Kasumi-1 (cell line): ENCODE measurements around the gene IQCH.
"Not testable (repeated sequence)": the region's sequence is repeated elsewhere in the genome, so short reads cannot be mapped to it uniquely, and the experiment has no call there.

Experiments used
- DNase-seq, 2 experiments: peaks; one replicate each; lab custom pipeline; 2025; lab: John Stamatoyannopoulos, UW

The IQCH gene

GRCh38 chr15:67358812-67359211 is 104.2 kb downstream of the IQCH start:
- no peak for DNase-seq

GRCh38 chr15:67359431-67360079 is 105.0 kb downstream of the IQCH start:
- DNase-seq: no peak

- DNase-seq: no peak
Observed at GRCh38 chr15:67361100-67361499, 106.5 kb downstream of the IQCH start.

- DNase-seq: not testable (repeated sequence)
Observed at GRCh38 chr15:67363712-67364111, 109.1 kb downstream of the IQCH start.

GRCh38 chr15:67365994-67366393 is 111.4 kb downstream of the IQCH start:
- no peak for DNase-seq

- DNase-seq: no peak
Observed at GRCh38 chr15:67366904-67367303, 112.3 kb downstream of the IQCH start.

GRCh38 chr15:67369359-67369998 is 114.9 kb downstream of the IQCH start:
- DNase-seq: no peak

GRCh38 chr15:67370206-67370954 is 115.8 kb downstream of the IQCH start:
- no peak for DNase-seq

- DNase-seq: no peak
Observed at GRCh38 chr15:67372543-67372942, 118.0 kb downstream of the IQCH start.

GRCh38 chr15:67372986-67373675 is 118.5 kb downstream of the IQCH start:
- DNase-seq: no peak

GRCh38 chr15:67373971-67374370 is 119.4 kb downstream of the IQCH start:
- DNase-seq: no peak

- no peak for DNase-seq
Observed at GRCh38 chr15:67379530-67379929, 124.9 kb downstream of the IQCH start.

GRCh38 chr15:67380921-67381320 is 126.3 kb downstream of the IQCH start:
- DNase-seq: no peak

- no peak for DNase-seq
Observed at GRCh38 chr15:67381416-67382045, 126.9 kb downstream of the IQCH start.

GRCh38 chr15:67382723-67383122 is 128.1 kb downstream of the IQCH start:
- no peak for DNase-seq

GRCh38 chr15:67383899-67384298 is 129.3 kb downstream of the IQCH start:
- DNase-seq: peak in 1 of 2 experiments; percentile 32

GRCh38 chr15:67384761-67385160 is 130.2 kb downstream of the IQCH start:
- DNase-seq: no peak

- peak; percentile 2 to 18 for DNase-seq
Observed at GRCh38 chr15:67385971-67386370, 131.4 kb downstream of the IQCH start.

- DNase-seq: no peak
Observed at GRCh38 chr15:67386947-67387346, 132.4 kb downstream of the IQCH start.

GRCh38 chr15:67389975-67390374 is 135.4 kb downstream of the IQCH start:
- no peak for DNase-seq

- no peak for DNase-seq
Observed at GRCh38 chr15:67394873-67395639, 140.5 kb downstream of the IQCH start.
